Trophoblast cell (in vitro differentiated cells and primary cell): ENCODE measurements around the gene STIM1.

Source experiments
- DNase-seq, 2 donors: peaks; one replicate each; pipeline ENCODE4 v3.0.0-alpha.2; 2016
- H2AFZ ChIP-seq: 2 replicates; pipeline ENCODE4 v1.6.1; 2013; ENCODE audit warnings: low read length, moderate library complexity, mild to moderate bottlenecking; ENCODE audit not compliant: insufficient read depth, poor library complexity
- H2AK5ac ChIP-seq: 2 replicates; pipeline ENCODE4 v1.6.1; 2013; ENCODE audit warnings: mild to moderate bottlenecking, low read length
- H2BK120ac ChIP-seq: 2 replicates; pipeline ENCODE4 v1.6.1; 2013; ENCODE audit warnings: low read length, mild to moderate bottlenecking, moderate library complexity; ENCODE audit not compliant: insufficient read depth, poor library complexity
- H2BK12ac ChIP-seq: 2 replicates; pipeline ENCODE4 v1.6.1; 2013; ENCODE audit warnings: mild to moderate bottlenecking, low read length, moderate library complexity
- H2BK5ac ChIP-seq: 2 replicates; pipeline ENCODE4 v1.6.1; 2013; ENCODE audit warnings: low read length, low read depth, moderate library complexity, mild to moderate bottlenecking; ENCODE audit not compliant: poor library complexity
- H3K14ac ChIP-seq: 2 replicates; pipeline ENCODE4 v1.6.1; 2013; ENCODE audit warnings: mild to moderate bottlenecking, low read length
- H3K18ac ChIP-seq: 2 replicates; pipeline ENCODE4 v1.6.1; 2013; ENCODE audit warnings: mild to moderate bottlenecking, low read length
- H3K23ac ChIP-seq: 2 replicates; pipeline ENCODE4 v1.6.1; 2013; ENCODE audit warnings: low read length
- H3K27ac ChIP-seq: 2 replicates; pipeline ENCODE4 v1.5.1; 2013; ENCODE audit warnings: low read depth, mild to moderate bottlenecking, inconsistent platforms, low read length, moderate library complexity
- H3K27me3 ChIP-seq: 2 replicates; pipeline ENCODE4 v1.6.1; 2013; ENCODE audit warnings: inconsistent platforms, mild to moderate bottlenecking, low read length, moderate library complexity; ENCODE audit not compliant: insufficient read depth
- H3K36me3 ChIP-seq, 2 experiments: 1 replicate in 1 of 2; 2 replicates in 1 of 2; pipeline ENCODE4 v1.6.1; 2013; ENCODE audit warnings: low read length in 2 of 2, mild to moderate bottlenecking in 2 of 2, moderate library complexity in 1 of 2; ENCODE audit not compliant: insufficient read depth in 2 of 2, control insufficient read depth in 1 of 2
- H3K4ac ChIP-seq: 2 replicates; pipeline ENCODE4 v1.6.1; 2013; ENCODE audit warnings: low read depth, mild to moderate bottlenecking, low read length, moderate library complexity
- H3K4me1 ChIP-seq, 2 experiments: 1 replicate in 1 of 2; 2 replicates in 1 of 2; pipeline ENCODE4 v1.6.1; 2013; ENCODE audit warnings: low read length in 2 of 2, mild to moderate bottlenecking in 2 of 2, moderate library complexity in 1 of 2; ENCODE audit not compliant: insufficient read depth in 2 of 2, control insufficient read depth in 1 of 2
- H3K4me2 ChIP-seq: 2 replicates; pipeline ENCODE4 v1.6.1; 2013; ENCODE audit warnings: inconsistent platforms, mild to moderate bottlenecking, low read length, moderate library complexity
- H3K4me3 ChIP-seq: 2 replicates; pipeline ENCODE4 v1.5.1; 2013; ENCODE audit warnings: mild to moderate bottlenecking, low read depth, low read length, inconsistent platforms
- H3K79me1 ChIP-seq: one replicate; pipeline ENCODE4 v1.6.1; 2013; ENCODE audit warnings: low read length
- H3K79me2 ChIP-seq: 2 replicates; pipeline ENCODE4 v1.6.1; 2013; ENCODE audit warnings: low read length, mild to moderate bottlenecking; ENCODE audit not compliant: control insufficient read depth, insufficient read depth, poor library complexity
- H3K9ac ChIP-seq: 2 replicates; pipeline ENCODE4 v1.6.1; 2013; ENCODE audit warnings: mild to moderate bottlenecking, low read length
- H3K9me3 ChIP-seq: 2 replicates; pipeline ENCODE4 v1.6.1; 2013; ENCODE audit warnings: low read depth, mild to moderate bottlenecking, control low read depth, inconsistent platforms, low read length; ENCODE audit not compliant: insufficient read depth
- H4K12ac ChIP-seq: 2 replicates; pipeline ENCODE4 v1.6.1; 2013; ENCODE audit warnings: low read depth, mild to moderate bottlenecking, low read length, moderate library complexity
- H4K8ac ChIP-seq: 2 replicates; pipeline ENCODE4 v1.6.1; 2013; ENCODE audit warnings: low read depth, mild to moderate bottlenecking, low read length, moderate library complexity
- H4K91ac ChIP-seq: one replicate; pipeline ENCODE4 v1.6.1; 2013; ENCODE audit warnings: low read depth, mild to moderate bottlenecking, low read length, moderate library complexity
- WGBS: extraction: QIAGEN DNeasy Blood & Tissue Kit; methylation state at CpG from one replicate; pipeline ENCODE4 v1.1.7; 2013; ENCODE audit warnings: missing lambda C conversion rate; ENCODE audit not compliant: insufficient read length, insufficient coverage; ENCODE audit errors: extremely low coverage; 5-methylcytosine and 5-hydroxymethylcytosine counted together

The STIM1 gene

GRCh38 chr11:3855808-3856491 is 486 bp downstream of the STIM1 start:
- Histone ChIP-seq H3K4ac (peak overlapping the region; percentile 4), H3K79me1 (peaks cover 8% of the 10 kb centered on the region), H3K79me2 (peaks cover 8% of the 10 kb centered on the region), H4K12ac (peak overlapping the region; percentile 51), H3K18ac (peak overlapping the region; percentile 78), H2AK5ac (no peak overlapping the region), H3K27ac (peak overlapping the region; percentile 12), H2BK5ac (peak overlapping the region; percentile 28), H2BK120ac (peak overlapping the region; percentile 34), H3K4me1 (peaks cover 11 to 16% of the 10 kb centered on the region in 2 experiments), H3K4me2 (peak overlapping the region; percentile 94), H2BK12ac (no peak overlapping the region), H3K9me3 (no peaks in the 10 kb centered on the region), H4K8ac (peak overlapping the region; percentile 67), H2AFZ (peak overlapping the region; percentile 85), H3K23ac (no peak overlapping the region), H3K36me3 (no peaks in the 10 kb centered on the region), H3K9ac (peak overlapping the region; percentile 77), H3K27me3 (no peaks in the 10 kb centered on the region), H3K4me3 (peak overlapping the region; percentile 81), H3K14ac (peak overlapping the region; percentile 69), H4K91ac (peak overlapping the region; percentile 71)
- peak; percentile 3 to 38 for DNase-seq
- no CpG with 5 or more reads among the region's 40 CpGs for WGBS

GRCh38 chr11:3856856-3857553 is 1.5 kb downstream of the STIM1 start:
- no peak overlapping the region for H3K27ac ChIP-seq
- H2BK5ac ChIP-seq = no peak overlapping the region
- H2BK120ac ChIP-seq = no peak overlapping the region
- H3K36me3 ChIP-seq = no peaks in the 10 kb centered on the region
- H3K27me3 ChIP-seq = no peaks in the 10 kb centered on the region
- H3K14ac ChIP-seq = no peak overlapping the region
- peak overlapping the region; percentile 94 for H3K4me2 ChIP-seq
- H3K9me3 ChIP-seq = no peaks in the 10 kb centered on the region
- no peak overlapping the region for H4K12ac ChIP-seq
- no peak overlapping the region for H3K4me3 ChIP-seq
- no peak overlapping the region for H4K8ac ChIP-seq
- no peak overlapping the region for H3K9ac ChIP-seq
- WGBS = no CpG with 5 or more reads among the region's 5 CpGs
- H3K4me1 ChIP-seq = peaks cover 13 to 16% of the 10 kb centered on the region in 2 experiments
- peaks cover 8% of the 10 kb centered on the region for H3K79me1 ChIP-seq
- no peak overlapping the region for H3K18ac ChIP-seq
- no peak overlapping the region for H2AK5ac ChIP-seq
- peaks cover 8% of the 10 kb centered on the region for H3K79me2 ChIP-seq
- no peak for DNase-seq
- H2BK12ac ChIP-seq = no peak overlapping the region
- H3K4ac ChIP-seq = no peak overlapping the region
- no peak overlapping the region for H3K23ac ChIP-seq
- no peak overlapping the region for H2AFZ ChIP-seq
- H4K91ac ChIP-seq = no peak overlapping the region

- Histone ChIP-seq H3K9ac (no peak overlapping the region), H3K18ac (no peak overlapping the region), H3K79me1 (peaks cover 8% of the 10 kb centered on the region), H3K36me3 (no peaks in the 10 kb centered on the region), H3K23ac (no peak overlapping the region), H3K4ac (no peak overlapping the region), H3K4me2 (no peak overlapping the region), H2AK5ac (no peak overlapping the region), H2BK5ac (no peak overlapping the region), H2BK120ac (no peak overlapping the region), H3K14ac (no peak overlapping the region), H3K79me2 (peaks cover 8% of the 10 kb centered on the region), H4K8ac (no peak overlapping the region), H3K27ac (no peak overlapping the region), H3K4me1 (peaks cover 13 to 16% of the 10 kb centered on the region in 2 experiments), H4K91ac (no peak overlapping the region), H3K9me3 (no peaks in the 10 kb centered on the region), H4K12ac (no peak overlapping the region), H3K4me3 (no peak overlapping the region), H3K27me3 (no peaks in the 10 kb centered on the region), H2AFZ (no peak overlapping the region), H2BK12ac (no peak overlapping the region)
- DNase-seq = no peak
Measured at GRCh38 chr11:3857628-3858027, 2.2 kb downstream of the STIM1 start.

GRCh38 chr11:3859373-3859881 is 4.0 kb downstream of the STIM1 start:
- Histone ChIP-seq H2BK5ac (no peak overlapping the region), H3K36me3 (no peaks in the 10 kb centered on the region), H3K18ac (no peak overlapping the region), H2AK5ac (peak overlapping the region; percentile 29), H3K4me3 (no peak overlapping the region), H3K23ac (no peak overlapping the region), H2BK120ac (no peak overlapping the region), H3K79me1 (peaks cover 8% of the 10 kb centered on the region), H2BK12ac (no peak overlapping the region), H4K12ac (no peak overlapping the region), H4K8ac (no peak overlapping the region), H4K91ac (no peak overlapping the region), H3K4ac (no peak overlapping the region), H3K9ac (no peak overlapping the region), H2AFZ (no peak overlapping the region), H3K9me3 (no peaks in the 10 kb centered on the region), H3K79me2 (peaks cover 8% of the 10 kb centered on the region), H3K4me2 (no peak overlapping the region), H3K27me3 (no peaks in the 10 kb centered on the region), H3K27ac (no peak overlapping the region), H3K4me1 (peaks cover 12 to 13% of the 10 kb centered on the region in 2 experiments), H3K14ac (no peak overlapping the region)
- DNase-seq = no peak
- no CpG with 5 or more reads among the region's 4 CpGs for WGBS
